H1 (cell line): ENCODE data around the gene MLPH. TPM values are rescaled to one million over a fixed set of nuclear protein-coding genes. Genes with fewer than 3 reads are reported as not detected.
A peak's percentile ranks its signal among the peaks of the same experiment; 100 is the strongest.

Experiments
- CTCF ChIA-PET: fragments of 300-600 bp; sonication (Branson Sonifier 250); formaldehyde crosslinking; loops from one replicate; lab custom pipeline; 2021; ENCODE audit not compliant: partially characterized antibody; lab: Charles Lee
- POLR2A ChIA-PET: fragments of 300-600 bp; sonication (Branson Sonifier 250); formaldehyde crosslinking; loops from one replicate; lab custom pipeline; 2021; ENCODE audit warnings: inconsistent platforms; ENCODE audit not compliant: partially characterized antibody; lab: Charles Lee
- DNase-seq, 2 experiments: peaks; one replicate each; pipeline versions ENCODE4 v3.0.0 to v3.0.0-alpha.2; 2010 to 2022; ENCODE audit warnings: low spot score in 2 of 2, low read depth in 1 of 2, mixed read lengths in 1 of 2
- FAIRE-seq: peaks from 2 replicates; lab custom pipeline; 2011; peaks lifted over from hg19 to GRCh38; lab: Jason Lieb, UNC
- H2AFZ ChIP-seq: 2 replicates; pipeline ENCODE4 v1.8.1; 2012; ENCODE audit warnings: low read length, inconsistent platforms
- H2AK5ac ChIP-seq: 2 replicates; pipeline ENCODE4 v1.6.1; 2013; ENCODE audit warnings: low read depth, low read length
- H2BK120ac ChIP-seq: replicated peaks from 2 replicates; pipeline ENCODE3; 2013; ENCODE audit warnings: low read depth, low read length, inconsistent platforms
- H2BK12ac ChIP-seq: 2 replicates; pipeline ENCODE4 v1.6.1; 2013; ENCODE audit warnings: low read depth, low read length
- H2BK15ac ChIP-seq: 2 replicates; pipeline ENCODE4 v1.6.1; 2013; ENCODE audit warnings: low read length
- H2BK20ac ChIP-seq: 2 replicates; pipeline ENCODE4 v1.6.1; 2013; ENCODE audit warnings: low read length
- H2BK5ac ChIP-seq: 2 replicates; pipeline ENCODE4 v1.6.1; 2013; ENCODE audit warnings: low read depth, low read length
- H3K14ac ChIP-seq: 2 replicates; pipeline ENCODE4 v1.6.1; 2013; ENCODE audit warnings: inconsistent platforms; ENCODE audit not compliant: insufficient read length
- H3K18ac ChIP-seq: 2 replicates; pipeline ENCODE4 v1.6.1; 2013; ENCODE audit warnings: low read length; ENCODE audit errors: extremely low read depth
- H3K23ac ChIP-seq: 2 replicates; pipeline ENCODE4 v1.6.1; 2013; ENCODE audit warnings: inconsistent platforms; ENCODE audit not compliant: insufficient read length
- H3K23me2 ChIP-seq: 2 replicates; pipeline ENCODE4 v1.6.1; 2013; ENCODE audit warnings: low read depth, low read length
- H3K27ac ChIP-seq: 2 replicates; pipeline ENCODE4 v1.6.1; 2011; ENCODE audit warnings: low read depth, low read length, inconsistent platforms
- H3K27me3 ChIP-seq, 4 experiments: replicated peaks in 1 of 4; 1 replicate in 1 of 4; 2 replicates in 3 of 4; pipeline versions ENCODE4 v1.6.1 to v1.8.1; 2011 to 2013; ENCODE audit warnings: low read length in 3 of 4, mild to moderate bottlenecking in 3 of 4, inconsistent platforms in 2 of 4, mixed read lengths in 2 of 4, moderate library complexity in 1 of 4; ENCODE audit not compliant: control insufficient read depth in 3 of 4, insufficient read depth in 3 of 4; ENCODE audit errors: extremely low read depth in 1 of 4
- H3K36me3 ChIP-seq, 4 experiments: 2 replicates each; pipeline versions ENCODE4 v1.6.1 to v1.8.1; 2011 to 2013; ENCODE audit warnings: mild to moderate bottlenecking in 4 of 4, low read length in 3 of 4, moderate library complexity in 2 of 4, control low read depth in 1 of 4, inconsistent platforms in 1 of 4; ENCODE audit not compliant: insufficient read depth in 4 of 4, control insufficient read depth in 2 of 4
- H3K4ac ChIP-seq: replicated peaks from 2 replicates; pipeline ENCODE3; 2013; ENCODE audit warnings: low read length, low read depth, mixed read lengths, inconsistent platforms; ENCODE audit not compliant: insufficient read length
- H3K4me1 ChIP-seq, 4 experiments: replicated peaks in 1 of 4; 1 replicate in 1 of 4; 2 replicates in 3 of 4; pipeline versions ENCODE4 v1.6.1 to v1.8.1; 2011 to 2013; ENCODE audit warnings: low read length in 3 of 4, inconsistent platforms in 2 of 4, mixed read lengths in 1 of 4; ENCODE audit not compliant: insufficient read depth in 4 of 4, control insufficient read depth in 3 of 4
- H3K4me2 ChIP-seq, 2 experiments: 2 replicates each; pipeline versions ENCODE4 v1.6.1 to v1.8.1; 2011 to 2013; ENCODE audit warnings: low read depth in 2 of 2, low read length in 2 of 2, control low read depth in 1 of 2, inconsistent platforms in 1 of 2, mild to moderate bottlenecking in 1 of 2; ENCODE audit not compliant: insufficient read depth in 1 of 2
- H3K4me3 ChIP-seq, 4 experiments: fragments of 200-600, 300-600 bp in 1 of 4; sonication (generic), shearing (Covaris generic), sonication (Bioruptor Twin) in 1 of 4; 2 replicates each; pipeline versions ENCODE4 v1.5.1 to v1.8.1; 2011 to 2016; ENCODE audit warnings: low read length in 4 of 4, low read depth in 3 of 4, control low read depth in 2 of 4, inconsistent platforms in 2 of 4, mild to moderate bottlenecking in 2 of 4, mixed read lengths in 1 of 4, moderate library complexity in 1 of 4; ENCODE audit not compliant: insufficient read depth in 2 of 4; ENCODE audit errors: extremely low read depth in 1 of 4
- H3K56ac ChIP-seq: replicated peaks from 2 replicates; pipeline ENCODE3; 2013; ENCODE audit warnings: low read depth, mild to moderate bottlenecking, mixed read lengths, low read length, inconsistent platforms; ENCODE audit not compliant: insufficient read length
- H3K79me1 ChIP-seq: 2 replicates; pipeline ENCODE4 v1.6.1; 2013; ENCODE audit warnings: low read depth, low read length, control low read depth
- H3K79me2 ChIP-seq, 2 experiments: 2 replicates each; pipeline versions ENCODE4 v1.6.1 to v1.8.1; 2012 to 2013; ENCODE audit warnings: low read length in 2 of 2, mild to moderate bottlenecking in 2 of 2, inconsistent platforms in 1 of 2; ENCODE audit not compliant: insufficient read depth in 2 of 2, control insufficient read depth in 1 of 2
- H3K9ac ChIP-seq, 4 experiments: replicated peaks in 1 of 4; 1 replicate in 1 of 4; 2 replicates in 3 of 4; pipeline versions ENCODE4 v1.6.1 to v1.8.1; 2011 to 2013; ENCODE audit warnings: low read depth in 3 of 4, low read length in 3 of 4, control low read depth in 2 of 4, mild to moderate bottlenecking in 2 of 4, moderate library complexity in 2 of 4, inconsistent platforms in 1 of 4; ENCODE audit errors: extremely low read depth in 1 of 4
- H3K9me3 ChIP-seq, 2 experiments: 2 replicates each; pipeline versions ENCODE4 v1.6.1 to v1.8.1; 2012 to 2013; ENCODE audit warnings: mild to moderate bottlenecking in 2 of 2, moderate library complexity in 2 of 2, control low read depth in 1 of 2, inconsistent platforms in 1 of 2, low read depth in 1 of 2, low read length in 1 of 2, mixed read lengths in 1 of 2; ENCODE audit not compliant: insufficient read depth in 2 of 2
- H4K20me1 ChIP-seq, 2 experiments: replicated peaks in 1 of 2; 2 replicates each; pipeline versions ENCODE3 to v1.8.1; 2011 to 2013; ENCODE audit warnings: inconsistent platforms in 2 of 2, low read length in 2 of 2, mild to moderate bottlenecking in 1 of 2; ENCODE audit not compliant: insufficient read depth in 2 of 2, control insufficient read depth in 1 of 2
- H4K5ac ChIP-seq: 2 replicates; pipeline ENCODE4 v1.6.1; 2013; ENCODE audit warnings: low read length, low read depth, mixed read lengths, inconsistent platforms; ENCODE audit not compliant: insufficient read length
- H4K8ac ChIP-seq: 2 replicates; pipeline ENCODE4 v1.8.0; 2013; ENCODE audit warnings: mild to moderate bottlenecking, moderate library complexity, low read length, inconsistent platforms; ENCODE audit not compliant: insufficient read depth; ENCODE audit errors: extremely low read depth
- H4K91ac ChIP-seq: replicated peaks from 2 replicates; pipeline ENCODE3; 2013; ENCODE audit warnings: low read length, mixed read lengths, inconsistent platforms; ENCODE audit not compliant: insufficient read length
- CREB1 ChIP-seq: IDR thresholded peaks from 2 replicates; pipeline ENCODE4 v1.6.1; 2012; ENCODE audit warnings: inconsistent platforms
- EGR1 ChIP-seq: IDR thresholded peaks from 2 replicates; pipeline ENCODE4 v1.6.1; 2011; ENCODE audit warnings: low read depth, low read length, borderline replicate concordance
- EZH2 ChIP-seq: fragments of 200-600 bp; sonication (generic); IDR thresholded peaks from 2 replicates; pipeline ENCODE4 v1.7.1; 2012; ENCODE audit warnings: low read depth, mild to moderate bottlenecking, moderate library complexity, low read length, inconsistent platforms; ENCODE audit not compliant: severe bottlenecking
- KDM5A ChIP-seq: fragments of 200-600 bp; IDR thresholded peaks from 2 replicates; pipeline ENCODE4 v1.7.1; 2012; ENCODE audit warnings: mild to moderate bottlenecking, low read length, inconsistent platforms, mixed read lengths
- MAX ChIP-seq: IDR thresholded peaks from 2 replicates; pipeline ENCODE4 v1.6.1; 2012; ENCODE audit warnings: inconsistent platforms
- RFX5 ChIP-seq: IDR thresholded peaks from 2 replicates; pipeline ENCODE4 v1.6.1; 2011; ENCODE audit warnings: low read depth, low read length, improper control_type of control experiment, borderline replicate concordance
- SRF ChIP-seq: IDR thresholded peaks from 2 replicates; pipeline ENCODE4 v1.6.1; 2011; ENCODE audit warnings: mild to moderate bottlenecking, low read depth, low read length, moderate library complexity
- WGBS, 2 experiments: shearing (Covaris generic) in 1 of 2; methylation state at CpG; one replicate each; pipeline versions ENCODE4 v1.1.6 to v1.1.7; 2013 to 2015; ENCODE audit warnings: low lambda C conversion rate in 2 of 2, mixed read lengths in 2 of 2, inconsistent platforms in 1 of 2, low coverage in 1 of 2, missing lambda C conversion rate in 1 of 2; ENCODE audit not compliant: insufficient replicate concordance in 2 of 2, insufficient coverage in 1 of 2, insufficient read length in 1 of 2; ENCODE audit errors: extremely low coverage in 1 of 2, missing lambda C conversion rate in 1 of 2; 5-methylcytosine and 5-hydroxymethylcytosine counted together
- polyA plus RNA-seq, 7 experiments: library from polyadenylated mRNA; depleted of rRNA in 3 of 7; stranded (reverse) in 5 of 7; unstranded in 2 of 7; fragments of >200 nt in 5 of 7; fragments of 200-250 nt in 2 of 7; gene quantifications; 1 replicate in 5 of 7; 2 replicates in 1 of 7; 4 replicates in 1 of 7; pipeline versions ENCODE4 v1.2.1 to v1.2.3, GENCODE V29; 2011 to 2013; ENCODE audit warnings: missing spikeins in 2 of 7, mixed read lengths in 2 of 7
- total RNA-seq: library from RNA; stranded (reverse); fragmentation: NEBNext Ultra II Directional; extraction: Animal tissue kit (Norgen Biotek cat#: 25700); gene quantifications from 2 replicates; pipeline ENCODE4 v1.2.1, GENCODE V29; 2021

Gene MLPH
- total and polyA plus RNA-seq, 2 of the 8 experiments (the other 6 are each of a cell fraction or from before 2014, with no cell fraction given), result 12.7 to 17.0 TPM

DNA sequence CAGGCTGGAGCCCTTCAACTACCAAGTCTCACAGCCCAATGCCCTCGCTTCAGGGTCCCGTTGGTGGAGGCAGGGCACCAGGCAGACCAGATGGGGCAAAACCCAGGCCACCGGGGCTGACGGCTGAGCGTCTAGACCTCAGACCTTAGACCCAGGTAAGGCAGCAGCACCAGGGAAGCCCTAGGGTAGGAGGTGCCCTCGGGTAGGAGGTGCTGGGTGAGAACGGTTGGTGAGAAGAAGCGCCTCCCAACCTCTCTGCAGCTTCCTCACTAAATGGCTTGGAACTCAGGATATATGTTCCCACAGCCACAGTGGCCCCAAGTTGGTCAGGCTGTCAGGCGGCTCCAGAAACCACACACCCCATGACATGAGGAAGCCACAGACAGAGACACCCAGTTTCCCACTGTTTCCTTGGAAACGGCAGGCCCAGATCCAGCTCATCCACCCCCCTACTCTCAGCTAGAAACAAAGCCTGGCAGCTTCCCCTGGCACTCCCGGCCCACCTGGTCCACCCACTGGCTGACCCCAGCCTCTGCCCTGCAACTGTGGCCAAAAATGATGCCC lies 13.1 kb upstream of the MLPH start:
- no peak overlapping the region for H3K27ac ChIP-seq
- no peak overlapping the region for H2AFZ ChIP-seq
- POLR2A ChIA-PET, result no interaction called here
- no peaks in the 10 kb centered on the region for H3K79me1 ChIP-seq
- WGBS, 2 experiments, result 87% methylated on average over 11 of the region's 11 CpGs; no CpG with 5 or more reads in 1 of the 2 experiments
- TF ChIP-seq SRF (no peak), EGR1 (no peak), MAX (no peak), CREB1 (no peak), RFX5 (no peak), KDM5A (no peak), EZH2 (no peak)
- H2BK12ac ChIP-seq, result peak overlapping the region; percentile 88; the same call in 1 of the 2 replicates
- no peak overlapping the region for H2AK5ac ChIP-seq
- H4K5ac ChIP-seq, result no peak overlapping the region
- H3K79me2 ChIP-seq, result no peaks in the 10 kb centered on the region
- no peaks in the 10 kb centered on the region for H3K36me3 ChIP-seq
- H3K9me3 ChIP-seq, result no peaks in the 10 kb centered on the region
- H3K23me2 ChIP-seq, result peaks cover 3% of the 10 kb centered on the region; the same call in 1 of the 2 replicates
- peaks cover 0 to 7% (median 6%) of the 10 kb centered on the region in 4 experiments; a peak in 3 of 7 replicates for H3K27me3 ChIP-seq
- no peak overlapping the region for H3K4ac ChIP-seq
- H2BK5ac ChIP-seq, result no peak overlapping the region
- no peak overlapping the region for H2BK20ac ChIP-seq
- H3K14ac ChIP-seq, result no peak overlapping the region
- H3K4me1 ChIP-seq, result peaks cover 0 to 13% (median 7%) of the 10 kb centered on the region in 4 experiments; a peak in 4 of 7 replicates
- no peak overlapping the region for H3K23ac ChIP-seq
- DNase-seq, result no peak
- CTCF ChIA-PET, result interaction anchor here (0.8 to 3.7 kb wide), 11 partner anchors 8 to 295 kb away, joined by 3 to 48 read pairs (median 5); partner anchors contain the start of gene MLPH
- no peak overlapping the region for H3K18ac ChIP-seq
- peak overlapping the region in 1 of 2 experiments; percentile 58; a peak in 1 of 4 replicates for H3K4me2 ChIP-seq
- FAIRE-seq, result no peak
- H4K91ac ChIP-seq, result no peak overlapping the region
- no peak overlapping the region for H3K9ac ChIP-seq
- peak overlapping the region; percentile 35 for H4K8ac ChIP-seq
- no peak overlapping the region for H3K56ac ChIP-seq
- no peaks in the 10 kb centered on the region for H4K20me1 ChIP-seq
- 0 out of 2 replicates have a peak overlapping the region, but pooled peaks have one; percentile 67 for H2BK15ac ChIP-seq
- no peak overlapping the region for H2BK120ac ChIP-seq
- H3K4me3 ChIP-seq, result peak overlapping the region in 1 of 4 experiments; percentile 96; a peak in 1 of 8 replicates
